K562 (cell line): ENCODE results near the gene RPUSD2. TPM values are rescaled to one million over a fixed set of nuclear protein-coding genes. Genes with fewer than 3 reads are reported as not detected.

Experiments used
- BHLHE40 ChIP-seq: IDR thresholded peaks from 2 replicates; pipeline ENCODE4 v1.6.1; 2011; ENCODE audit warnings: low read length, improper control_type of control experiment
- CCAR2 ChIP-seq: fragments of 200-400 bp; formaldehyde crosslinking; IDR thresholded peaks from 2 replicates; pipeline ENCODE4 v1.6.1; 2017; ENCODE audit warnings: mild to moderate bottlenecking, low read depth, low read length
- L3MBTL2 ChIP-seq: fragments of 450-650 bp; IDR thresholded peaks from 2 replicates; pipeline ENCODE4 v1.6.1; 2016; ENCODE audit warnings: mild to moderate bottlenecking, moderate library complexity
- MTA3 ChIP-seq: fragments of 450-650 bp; formaldehyde crosslinking; IDR thresholded peaks from 2 replicates; pipeline ENCODE4 v1.6.1; 2017; ENCODE audit warnings: mild to moderate bottlenecking, borderline replicate concordance
- MYC ChIP-seq, 2 experiments: fragments of 250-450 bp in 1 of 2; sonication (Bioruptor Pico) in 1 of 2; IDR thresholded peaks; 2 replicates each; pipeline versions ENCODE4 v1.5.1 to v1.6.1; 2012 to 2021; ENCODE audit warnings: low read depth in 2 of 2, borderline replicate concordance in 1 of 2, improper control_type of control experiment in 1 of 2, low read length in 1 of 2, mild to moderate bottlenecking in 1 of 2, moderate library complexity in 1 of 2
- SIN3B ChIP-seq: fragments of 450-650 bp; IDR thresholded peaks from 2 replicates; pipeline ENCODE4 v1.6.1; 2017; ENCODE audit warnings: low read depth, mild to moderate bottlenecking, moderate library complexity
- STAT6 ChIP-seq: sonication (generic); formaldehyde crosslinking; IDR thresholded peaks from 2 replicates; pipeline ENCODE4 v1.8.1; 2023; ENCODE audit warnings: mild to moderate bottlenecking, missing genetic modification reagents
- VEZF1 ChIP-seq: fragments of 200-800 bp; sonication (Bioruptor generic); IDR thresholded peaks from 2 replicates; pipeline ENCODE4 v1.6.1; 2017; ENCODE audit warnings: missing genetic modification characterization, missing compliant biosample characterization
- ZBTB17 ChIP-seq: fragments of 450-650 bp; formaldehyde crosslinking; IDR thresholded peaks from 2 replicates; pipeline ENCODE4 v1.4.0; 2020; ENCODE audit warnings: mild to moderate bottlenecking
- polyA plus RNA-seq, 8 experiments: library from polyadenylated mRNA; depleted of rRNA in 4 of 8; stranded (reverse) in 5 of 8; unstranded in 3 of 8; fragments of >200 nt; fragmentation: Nextera tagmentation in 2 of 8; fragmentation: Illumina TruSeq in 1 of 8; extraction: Ambion mirVana in 2 of 8; extraction: Trizol in 1 of 8; gene quantifications; 2 replicates each; pipeline versions ENCODE4 v1.2.1 to v1.2.3, GENCODE V29; 2011 to 2014; ENCODE audit warnings: inconsistent platforms in 1 of 8, missing spikeins in 1 of 8
- total RNA-seq, 7 experiments: library from RNA; depleted of rRNA in 6 of 7; stranded (reverse); fragments of >200 nt in 6 of 7; fragmentation: Illumina TruSeq in 2 of 7; extraction: Trizol in 2 of 7; gene quantifications; 2 replicates each; pipeline versions ENCODE4 v1.2.1 to v1.2.3, GENCODE V29; 2011 to 2021; ENCODE audit warnings: low replicate concordance in 1 of 7
- TF ChIP-seq, protein P1 (sequence below): fragments of 250-450 bp; sonication (Bioruptor Pico); IDR thresholded peaks from 2 replicates; pipeline ENCODE4 v1.5.0; 2021; ENCODE audit warnings: mild to moderate bottlenecking, moderate library complexity
- TF ChIP-seq, protein P2 (sequence below): fragments of 450-650 bp; formaldehyde crosslinking; IDR thresholded peaks from 2 replicates; pipeline ENCODE4 v1.4.0; 2020; ENCODE audit warnings: mild to moderate bottlenecking, moderate library complexity
- TF ChIP-seq, protein P3 (sequence below): fragments of 450-650 bp; formaldehyde crosslinking; IDR thresholded peaks from 2 replicates; pipeline ENCODE4 v1.4.0; 2020; ENCODE audit warnings: mild to moderate bottlenecking

The RPUSD2 gene
- total and polyA plus RNA-seq, 9 of the 15 experiments (the other 6 are each of a cell fraction or from before 2014, with no cell fraction given) = 3.7 to 30.2 (median 14.3) TPM

GRCh38 chr15:40569129-40569953 lies at the start of gene RPUSD2 (continued):
- TF ChIP-seq, protein P1, sequence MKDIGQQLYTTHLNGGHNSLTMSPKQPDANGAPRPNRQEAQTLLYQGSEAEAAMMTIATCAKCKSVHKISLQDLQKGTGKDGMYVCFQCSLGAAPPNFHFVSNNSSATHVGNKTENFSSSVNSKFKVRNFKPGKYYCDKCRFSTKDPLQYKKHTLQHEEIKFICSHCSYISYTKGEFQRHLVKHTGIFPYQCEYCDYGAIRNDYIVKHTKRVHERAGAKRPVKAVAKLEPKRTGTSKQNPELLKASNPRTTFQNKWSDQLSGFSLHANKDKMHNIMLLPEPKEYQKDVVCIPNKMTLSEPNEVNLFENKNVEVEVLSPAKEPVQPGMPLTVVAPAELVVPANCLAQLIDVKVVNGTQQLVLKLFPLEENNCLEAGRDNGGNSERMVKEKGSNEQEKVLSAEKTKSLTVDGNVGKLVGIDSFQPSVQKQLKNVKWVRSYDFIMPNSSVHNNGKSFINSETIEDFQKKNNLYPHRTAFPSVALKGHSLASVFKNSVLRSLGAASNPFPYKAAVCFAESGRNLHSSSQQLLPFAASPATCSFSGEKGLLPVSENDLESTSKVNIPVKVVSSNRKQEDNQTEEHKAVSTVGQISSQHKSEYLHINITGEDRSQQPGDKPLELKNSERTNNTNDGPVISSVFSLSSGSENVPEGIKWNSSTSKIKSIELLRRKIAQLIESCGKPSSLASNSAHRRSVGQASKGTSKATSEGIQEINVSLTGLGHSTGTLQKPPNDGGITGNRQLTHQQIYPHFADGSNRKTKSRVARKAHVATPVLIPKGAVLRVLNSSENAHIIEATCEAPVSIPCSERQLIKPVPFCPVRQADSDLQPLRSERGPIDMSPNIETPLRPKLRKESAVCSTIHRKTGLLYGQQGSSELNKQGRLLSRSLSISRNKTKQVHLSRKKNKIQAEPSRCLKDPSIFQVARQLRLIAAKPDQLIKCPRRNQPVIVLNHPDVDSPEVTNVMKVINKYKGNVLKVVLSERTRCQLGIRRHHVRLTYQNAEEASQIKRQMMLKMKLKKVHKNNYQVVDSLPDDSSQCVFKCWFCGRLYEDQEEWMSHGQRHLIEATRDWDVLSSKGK (CRISPR knock-in tag) = no peak
- peak; percentile 98 for TF ChIP-seq MYC (IDR thresholded peaks at IDR 0.05; ENCODE audit: low read depth, low read length)
- peak; percentile 86 for TF ChIP-seq MYC (CRISPR knock-in tag; IDR thresholded peaks at IDR 0.05; ENCODE audit: borderline replicate concordance, low read depth)
- TF ChIP-seq, protein P2, sequence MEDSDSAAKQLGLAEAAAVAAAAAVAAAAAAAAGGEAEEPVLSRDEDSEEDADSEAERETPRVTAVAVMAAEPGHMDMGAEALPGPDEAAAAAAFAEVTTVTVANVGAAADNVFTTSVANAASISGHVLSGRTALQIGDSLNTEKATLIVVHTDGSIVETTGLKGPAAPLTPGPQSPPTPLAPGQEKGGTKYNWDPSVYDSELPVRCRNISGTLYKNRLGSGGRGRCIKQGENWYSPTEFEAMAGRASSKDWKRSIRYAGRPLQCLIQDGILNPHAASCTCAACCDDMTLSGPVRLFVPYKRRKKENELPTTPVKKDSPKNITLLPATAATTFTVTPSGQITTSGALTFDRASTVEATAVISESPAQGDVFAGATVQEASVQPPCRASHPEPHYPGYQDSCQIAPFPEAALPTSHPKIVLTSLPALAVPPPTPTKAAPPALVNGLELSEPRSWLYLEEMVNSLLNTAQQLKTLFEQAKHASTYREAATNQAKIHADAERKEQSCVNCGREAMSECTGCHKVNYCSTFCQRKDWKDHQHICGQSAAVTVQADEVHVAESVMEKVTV (CRISPR knock-in tag) = no peak
- TF ChIP-seq L3MBTL2 = peak; percentile 32; the same call in 1 of the 2 replicates
- TF ChIP-seq MTA3 = peak; percentile 68; the same call in 1 of the 2 replicates
- peak; percentile 60; the same call in 1 of the 2 replicates for TF ChIP-seq STAT6 (CRISPR knock-in tag)
- TF ChIP-seq BHLHE40 = 0 out of 2 replicates have a peak, but pooled peaks have one; percentile 29
- TF ChIP-seq ZBTB17 (CRISPR knock-in tag) = no peak
- TF ChIP-seq, protein P3, sequence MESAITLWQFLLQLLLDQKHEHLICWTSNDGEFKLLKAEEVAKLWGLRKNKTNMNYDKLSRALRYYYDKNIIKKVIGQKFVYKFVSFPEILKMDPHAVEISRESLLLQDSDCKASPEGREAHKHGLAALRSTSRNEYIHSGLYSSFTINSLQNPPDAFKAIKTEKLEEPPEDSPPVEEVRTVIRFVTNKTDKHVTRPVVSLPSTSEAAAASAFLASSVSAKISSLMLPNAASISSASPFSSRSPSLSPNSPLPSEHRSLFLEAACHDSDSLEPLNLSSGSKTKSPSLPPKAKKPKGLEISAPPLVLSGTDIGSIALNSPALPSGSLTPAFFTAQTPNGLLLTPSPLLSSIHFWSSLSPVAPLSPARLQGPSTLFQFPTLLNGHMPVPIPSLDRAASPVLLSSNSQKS (CRISPR knock-in tag) = no peak
- peak; percentile 92 for TF ChIP-seq SIN3B
- peak; percentile 82 for TF ChIP-seq VEZF1 (CRISPR knock-in tag)
- no peak for TF ChIP-seq CCAR2
